A673 (cell line): ENCODE data around the gene MZB1. TPM values are rescaled to one million over a fixed set of nuclear protein-coding genes. Genes with fewer than 3 reads are reported as not detected.

Experiments
- BruUV-seq: library from RNA; stranded (reverse); fragments of 400-500 nt; replicated peaks from 2 replicates; lab custom pipeline; 2021; lab: Mats Ljungman, UMichigan
- CTCF ChIA-PET: fragments of 300-600 bp; sonication (Branson Sonifier 250); formaldehyde crosslinking; loops from one replicate; lab custom pipeline; 2022; ENCODE audit warnings: antibody characterized with exemption; lab: Charles Lee
- POLR2A ChIA-PET: fragments of 300-600 bp; sonication (Branson Sonifier 250); formaldehyde crosslinking; loops from one replicate; lab custom pipeline; 2022; ENCODE audit warnings: antibody characterized with exemption; ENCODE audit not compliant: low non-redundant PET; lab: Charles Lee
- DNase-seq: peaks from one replicate; pipeline ENCODE4 v3.0.0-alpha.2; 2015; ENCODE audit warnings: low spot score
- H3K27ac ChIP-seq: fragments of 200-600 bp; sonication (generic); 2 replicates; pipeline ENCODE4 v1.5.1; 2016; ENCODE audit warnings: mixed run types, low read depth, mild to moderate bottlenecking, mixed read lengths, antibody characterized with exemption, low read length; ENCODE audit not compliant: poor library complexity, severe bottlenecking
- H3K27me3 ChIP-seq: fragments of 200-600 bp; sonication (generic); replicated peaks from 2 replicates; pipeline ENCODE4 v1.6.1; 2017; ENCODE audit warnings: mixed run types, low read depth, mild to moderate bottlenecking, mixed read lengths, antibody characterized with exemption, low read length; ENCODE audit not compliant: insufficient read depth, poor library complexity
- H3K36me3 ChIP-seq: fragments of 200-600 bp; sonication (generic); 2 replicates; pipeline ENCODE4 v1.6.1; 2016; ENCODE audit warnings: mixed run types, mild to moderate bottlenecking, mixed read lengths, antibody characterized with exemption, low read length; ENCODE audit not compliant: insufficient read depth, poor library complexity, severe bottlenecking
- H3K4me1 ChIP-seq: fragments of 200-600 bp; sonication (generic); 2 replicates; pipeline ENCODE4 v1.6.1; 2017; ENCODE audit warnings: mixed run types, mild to moderate bottlenecking, mixed read lengths, antibody characterized with exemption, low read length; ENCODE audit not compliant: insufficient read depth, poor library complexity, severe bottlenecking
- H3K4me3 ChIP-seq: fragments of 200-600 bp; sonication (generic); 2 replicates; pipeline ENCODE4 v1.5.1; 2016; ENCODE audit warnings: low read depth, mixed run types, mild to moderate bottlenecking, mixed read lengths, low read length; ENCODE audit not compliant: poor library complexity, severe bottlenecking
- H3K9me3 ChIP-seq: fragments of 200-600 bp; sonication (generic); 2 replicates; pipeline ENCODE4 v1.6.1; 2016; ENCODE audit warnings: mixed run types, low read depth, mild to moderate bottlenecking, mixed read lengths, antibody characterized with exemption, low read length; ENCODE audit not compliant: poor library complexity, severe bottlenecking
- CTCF ChIP-seq: fragments of 300-800, 200-600 bp; sonication (generic); conservative IDR thresholded peaks from 2 replicates; pipeline ENCODE4 v1.5.1; 2017; ENCODE audit warnings: low read depth, mild to moderate bottlenecking, antibody characterized with exemption, low read length, moderate library complexity, mixed read lengths
- EZH2 ChIP-seq: fragments of 200-600 bp; sonication (generic); IDR thresholded peaks from 2 replicates; pipeline ENCODE4 v1.6.1; 2017; ENCODE audit warnings: borderline replicate concordance, low read depth, mild to moderate bottlenecking, mixed read lengths, antibody characterized with exemption, low read length; ENCODE audit not compliant: poor library complexity, severe bottlenecking
- intact Hi-C: fragments of 100-400 bp; cut with micrococcal nuclease; formaldehyde crosslinking; loops from one replicate; pipeline ENCODE4 v1.10.0; 2022; ENCODE audit not compliant: unreplicated experiment
- total RNA-seq: library from RNA; stranded (reverse); gene quantifications from 2 replicates; pipeline ENCODE4 v1.2.3, GENCODE V29; 2021

MZB1 gene
- total RNA-seq, 1 experiment from 2014 or later: not detected

- Histone ChIP-seq H3K27ac (no peak overlapping the region), H3K4me1 (peaks cover 9% of the 10 kb centered on the region), H3K4me3 (no peak overlapping the region), H3K36me3 (no peaks in the 10 kb centered on the region), H3K27me3 (no peaks in the 10 kb centered on the region), H3K9me3 (no peaks in the 10 kb centered on the region)
- BruUV-seq: no TSS peak
- DNase-seq: no peak
- ChIA-PET POLR2A (interaction anchor here (0.6 to 0.7 kb wide), 2 partner anchors 43 to 317 kb away, joined by 3 read pairs; no protein-coding TSS in a partner anchor), CTCF (interaction anchor here (0.6 kb wide), 1 partner anchor 203 kb away, joined by 3 read pairs; no protein-coding TSS in a partner anchor)
- intact Hi-C loops: no loop called here
- no peak for TF ChIP-seq EZH2
- no peak for TF ChIP-seq CTCF
These were observed 46.0 kb upstream of the MZB1 start for GRCh38 chr5:139435676-139436075.

- no peaks in the 10 kb centered on the region for H3K4me1 ChIP-seq
- intact Hi-C loops: no loop called here
- H3K9me3 ChIP-seq: no peaks in the 10 kb centered on the region
- H3K27me3 ChIP-seq: no peaks in the 10 kb centered on the region
- no peak overlapping the region for H3K27ac ChIP-seq
- no TSS peak for BruUV-seq
- ChIA-PET POLR2A (no interaction called here), CTCF (no interaction called here)
- TF ChIP-seq EZH2 (no peak), CTCF (no peak)
- DNase-seq: no peak
- H3K4me3 ChIP-seq: no peak overlapping the region
- H3K36me3 ChIP-seq: no peaks in the 10 kb centered on the region
These were observed 42.0 kb upstream of the MZB1 start for GRCh38 chr5:139431706-139432105.

- DNase-seq: no peak
- CTCF ChIA-PET: no interaction called here
- intact Hi-C loops: no loop called here
These were observed 40.3 kb upstream of the MZB1 start for GRCh38 chr5:139430015-139430414.

More at GRCh38 chr5:139430015-139430414, 40.3 kb upstream of the MZB1 start:
- no peak overlapping the region for H3K4me3 ChIP-seq
- H3K9me3 ChIP-seq: no peaks in the 10 kb centered on the region
- no TSS peak for BruUV-seq
- no peaks in the 10 kb centered on the region for H3K36me3 ChIP-seq
- TF ChIP-seq CTCF (no peak), EZH2 (no peak)
- POLR2A ChIA-PET: no interaction called here
- H3K4me1 ChIP-seq: peaks cover 7% of the 10 kb centered on the region
- no peak overlapping the region for H3K27ac ChIP-seq
- H3K27me3 ChIP-seq: no peaks in the 10 kb centered on the region
